Fibroblast of lung (primary cell): Measurements from ENCODE around the gene RABGAP1L.

ENCODE experiments used
- CTCF ChIP-seq, 2 donors: IDR thresholded peaks in 1 of 2; conservative IDR thresholded peaks in 1 of 2; 1 replicate in 1 of 2; 2 replicates in 1 of 2; pipeline ENCODE4 v1.5.1; 2011 to 2012; ENCODE audit warnings: low read length in 2 of 2, control low read depth in 1 of 2, inconsistent platforms in 1 of 2, low read depth in 1 of 2, mild to moderate bottlenecking in 1 of 2
- EZH2 ChIP-seq: IDR thresholded peaks from 2 replicates; pipeline ENCODE4 v1.5.1; 2012; ENCODE audit warnings: low read length, control low read depth, mild to moderate bottlenecking; ENCODE audit errors: missing control alignments

DNA sequence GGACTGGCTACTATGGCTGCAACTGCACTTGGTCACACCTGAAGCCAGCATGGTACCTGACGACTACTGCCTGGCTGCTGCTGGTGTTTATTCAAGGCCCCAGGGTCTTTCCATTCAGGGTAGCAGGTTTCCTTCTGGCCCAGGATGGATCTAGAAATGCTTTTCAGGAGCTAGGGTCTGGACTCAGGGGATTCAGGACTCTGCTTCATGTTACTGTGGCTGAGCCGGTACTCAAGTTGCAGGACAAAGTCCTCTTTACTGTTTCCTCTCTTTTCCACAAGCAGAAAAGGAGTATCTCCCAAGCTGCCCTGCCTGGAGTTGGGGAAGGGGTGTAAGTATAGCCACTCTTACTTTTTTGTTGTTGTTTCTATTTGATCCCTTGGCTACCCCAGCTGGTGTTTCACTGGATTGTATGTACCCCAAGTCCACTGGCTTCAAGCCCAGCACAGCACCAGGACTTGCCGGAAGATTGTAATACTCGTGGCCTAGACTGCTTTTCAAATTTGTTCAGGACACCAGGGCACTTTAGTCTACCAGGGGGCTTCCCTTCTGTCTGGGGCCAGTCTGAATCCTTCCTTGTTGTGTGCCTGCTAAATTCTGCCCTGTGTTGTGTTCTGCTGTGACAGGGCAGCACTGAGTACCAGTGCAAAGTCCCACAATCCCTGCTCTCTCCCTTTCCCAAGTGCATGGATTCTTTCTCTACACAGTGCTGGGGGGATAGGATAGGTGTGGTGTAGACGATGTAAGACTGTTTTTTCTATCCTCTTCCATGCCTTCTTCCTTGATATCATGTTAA lies 536.9 kb downstream of the RABGAP1L start:
- TF ChIP-seq CTCF (conservative IDR thresholded peaks at IDR 0.05 in 1 of 2, IDR thresholded peaks at IDR 0.05 in 1 of 2; ENCODE audit: low read depth in 1 of 2, low read length in 2 of 2): no peak
- no peak for TF ChIP-seq EZH2
